ENCODE measurements around the gene TPRKB. TPM values are rescaled to one million over a fixed set of nuclear protein-coding genes. Genes with fewer than 3 reads are reported as not detected.
"Not testable (repeated sequence)": the region's sequence is repeated elsewhere in the genome, so short reads cannot be mapped to it uniquely, and the experiment has no call there.

TPRKB gene
- total and polyA plus RNA-seq, 9 of the 15 experiments (the other 6 are each of a cell fraction or from before 2014, with no cell fraction given): 55.6 to 250 (median 112) TPM

DNA sequence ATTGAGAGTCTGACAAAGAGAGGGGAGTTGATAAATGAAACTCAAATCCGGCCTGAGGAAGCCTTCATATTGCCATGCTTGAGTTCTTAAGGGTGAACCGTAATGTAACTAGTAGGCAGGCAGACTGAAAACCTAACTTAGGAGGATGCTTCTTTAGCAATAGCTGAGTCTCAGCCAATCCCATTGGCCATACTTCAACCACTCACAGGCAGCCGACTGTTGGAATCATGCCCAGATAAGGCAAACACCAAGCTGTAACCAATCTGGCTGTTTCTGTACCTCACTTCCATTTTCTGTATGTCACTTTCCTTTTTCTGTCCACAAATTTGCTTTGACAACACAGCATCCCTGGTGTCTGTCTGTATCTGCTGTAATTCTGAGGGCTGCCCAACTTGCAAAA is 39.5 kb downstream of the TPRKB start:
- intact Hi-C loops (cut with micrococcal nuclease): loop anchor here (5.0 to 10.0 kb wide), 2 partner anchors 40 to 77 kb away; partner anchors contain the start of gene TPRKB

GRCh38 chr2:73696985-73697384 is 40.2 kb downstream of the TPRKB start:
- in situ Hi-C loops (cut with MboI); BruUV-seq (replicated peaks); H2AFZ ChIP-seq (ENCODE audit: low read depth, low read length); H3K9ac ChIP-seq (ENCODE audit: insufficient read depth in 1 of 2, low read depth in 2 of 2, low read length in 2 of 2); FAIRE-seq; CTCF ChIA-PET (ENCODE audit: low intra/inter-chr PET ratio); ATAC-seq; DNase-seq (ENCODE audit: extremely low read depth in 1 of 4, low spot score in 3 of 4); H3K9me1 ChIP-seq (ENCODE audit: control insufficient read depth, insufficient read depth, low read length); H3K79me2 ChIP-seq (ENCODE audit: control insufficient read depth, insufficient read depth, low read length); H3K4me2 ChIP-seq (ENCODE audit: insufficient read depth, low read length); H4K20me1 ChIP-seq (replicated peaks; ENCODE audit: control insufficient read depth, insufficient read depth, low read length); H3K9me3 ChIP-seq (replicated peaks; ENCODE audit: control insufficient read depth, insufficient read depth, low read depth, low read length); H3K4me1 ChIP-seq (replicated peaks in 1 of 2; ENCODE audit: control insufficient read depth in 2 of 2, insufficient read depth in 2 of 2, low read length in 2 of 2); H3K27ac ChIP-seq (ENCODE audit: extremely low read depth, low read depth, low read length); H3K36me3 ChIP-seq (ENCODE audit: control insufficient read depth, insufficient read depth, low read length); POLR2A ChIA-PET; H3K27me3 ChIP-seq (ENCODE audit: control insufficient read depth in 2 of 2, insufficient read depth in 2 of 2, low read length in 2 of 2); H3K4me3 ChIP-seq: not testable (repeated sequence)
- WGBS (ENCODE audit: insufficient coverage, low coverage, missing lambda C conversion rate): 0% methylated on average over 1 of the region's 1 CpG
- intact Hi-C loops (cut with micrococcal nuclease): loop anchor here (5.0 to 10.0 kb wide), 2 partner anchors 40 to 78 kb away; partner anchors contain the start of gene TPRKB

More for the DNA sequence above, 39.5 kb downstream of the TPRKB start:
- no peak overlapping the region for H3K9ac ChIP-seq (ENCODE audit: insufficient read depth in 1 of 2, low read depth in 2 of 2, low read length in 2 of 2)
- no peaks in the 10 kb centered on the region for H3K79me2 ChIP-seq (ENCODE audit: control insufficient read depth, insufficient read depth, low read length)
- H4K20me1 ChIP-seq (replicated peaks; ENCODE audit: control insufficient read depth, insufficient read depth, low read length): no peaks in the 10 kb centered on the region
- no peaks in the 10 kb centered on the region for H3K9me1 ChIP-seq (ENCODE audit: control insufficient read depth, insufficient read depth, low read length)
- H3K4me3 ChIP-seq: no peak overlapping the region
- FAIRE-seq: no peak
- H2AFZ ChIP-seq (ENCODE audit: low read depth, low read length): no peak overlapping the region
- CTCF ChIA-PET (ENCODE audit: low intra/inter-chr PET ratio): no interaction called here
- WGBS (ENCODE audit: insufficient coverage, low coverage, missing lambda C conversion rate): 6% methylated on average over 3 of the region's 3 CpGs
- POLR2A ChIA-PET: no interaction called here
- DNase-seq (ENCODE audit: extremely low read depth in 1 of 4, low spot score in 3 of 4): no peak
- no peak for ATAC-seq
- no peak overlapping the region for H3K27ac ChIP-seq (ENCODE audit: extremely low read depth, low read depth, low read length)
- TF ChIP-seq SETDB1 (IDR thresholded peaks at IDR 0.05; ENCODE audit: low read length) (no peak), ZNF778 (CRISPR knock-in tag; IDR thresholded peaks at IDR 0.05) (no peak), SAP30 (IDR thresholded peaks at IDR 0.05; ENCODE audit: borderline replicate concordance, insufficient read depth, low read depth, low read length, poor library complexity, severe bottlenecking) (no peak), ZBTB11 (CRISPR knock-in tag; IDR thresholded peaks at IDR 0.05) (no peak), ZNF24 (IDR thresholded peaks at IDR 0.05) (no peak), HOXB6 (CRISPR knock-in tag; IDR thresholded peaks at IDR 0.05; ENCODE audit: borderline replicate concordance) (no peak), LARP7 (IDR thresholded peaks at IDR 0.05) (no peak), ZNF311 (CRISPR knock-in tag; IDR thresholded peaks at IDR 0.05) (no peak), PTBP1 (IDR thresholded peaks at IDR 0.05; ENCODE audit: low read depth, low read length) (no peak), RCOR1 (IDR thresholded peaks at IDR 0.05; ENCODE audit: borderline replicate concordance in 1 of 2, low read depth in 2 of 2, low read length in 2 of 2) (no peak), FOXJ3 (CRISPR knock-in tag; IDR thresholded peaks at IDR 0.05) (no peak), NR2F6 (CRISPR knock-in tag; IDR thresholded peaks at IDR 0.05) (no peak), ZNF282 (CRISPR knock-in tag; IDR thresholded peaks at IDR 0.05) (no peak)
- H3K9me3 ChIP-seq (replicated peaks; ENCODE audit: control insufficient read depth, insufficient read depth, low read depth, low read length): no peaks in the 10 kb centered on the region
- no peak overlapping the region for H3K4me2 ChIP-seq (ENCODE audit: insufficient read depth, low read length)
- BruUV-seq (replicated peaks): no TSS peak
- no peaks in the 10 kb centered on the region for H3K27me3 ChIP-seq (ENCODE audit: control insufficient read depth in 2 of 2, insufficient read depth in 2 of 2, low read length in 2 of 2)
- peaks cover 8 to 9% of the 10 kb centered on the region in 2 experiments; a peak in 2 of 5 replicates for H3K4me1 ChIP-seq (replicated peaks in 1 of 2; ENCODE audit: control insufficient read depth in 2 of 2, insufficient read depth in 2 of 2, low read length in 2 of 2)
- in situ Hi-C loops (cut with MboI): no loop called here
- no peaks in the 10 kb centered on the region for H3K36me3 ChIP-seq (ENCODE audit: control insufficient read depth, insufficient read depth, low read length)

All from K562 (cell line).